ENCODE data around the gene MICAL3. TPM values are rescaled to one million over a fixed set of nuclear protein-coding genes. Genes with fewer than 3 reads are reported as not detected.

MICAL3 gene
- total RNA-seq, 4 donors from 2014 or later = 6.0 to 9.8 (median 8.1) TPM

DNA sequence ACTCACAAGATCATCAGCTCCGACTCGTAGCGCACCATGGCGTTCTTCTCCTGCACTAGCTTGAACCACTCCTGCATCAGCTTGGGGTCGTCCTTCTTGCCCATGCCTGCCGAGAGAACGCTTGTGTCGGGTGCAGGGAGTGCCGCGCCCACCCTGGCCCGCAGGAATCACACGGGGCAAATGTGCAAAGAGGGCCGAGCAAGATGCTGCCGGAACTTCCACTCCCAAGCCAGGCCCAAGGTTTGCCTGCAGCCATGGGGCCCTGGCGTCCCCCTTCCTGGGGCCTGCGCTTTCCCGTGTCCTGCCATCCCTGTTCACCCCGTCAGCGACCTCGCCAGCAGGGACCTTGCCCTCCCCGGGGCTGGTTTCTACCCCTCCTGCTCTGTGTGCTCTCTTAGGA lies 233.2 kb downstream of the MICAL3 start:
- no peak for ATAC-seq
- Histone ChIP-seq H3K4me3 (no peak overlapping the region), H3K27ac (no peak overlapping the region), H3K36me3 (peaks cover 0 to 18% of the 10 kb centered on the region in 2 donors), H3K27me3 (no peaks in the 10 kb centered on the region), H3K9me3 (no peaks in the 10 kb centered on the region), H3K4me1 (peaks cover 16 to 20% of the 10 kb centered on the region in 2 donors)
- DNase-seq = no peak
- TF ChIP-seq POLR2A (IDR thresholded peaks at IDR 0.05) = no peak
- TF ChIP-seq, protein P1, sequence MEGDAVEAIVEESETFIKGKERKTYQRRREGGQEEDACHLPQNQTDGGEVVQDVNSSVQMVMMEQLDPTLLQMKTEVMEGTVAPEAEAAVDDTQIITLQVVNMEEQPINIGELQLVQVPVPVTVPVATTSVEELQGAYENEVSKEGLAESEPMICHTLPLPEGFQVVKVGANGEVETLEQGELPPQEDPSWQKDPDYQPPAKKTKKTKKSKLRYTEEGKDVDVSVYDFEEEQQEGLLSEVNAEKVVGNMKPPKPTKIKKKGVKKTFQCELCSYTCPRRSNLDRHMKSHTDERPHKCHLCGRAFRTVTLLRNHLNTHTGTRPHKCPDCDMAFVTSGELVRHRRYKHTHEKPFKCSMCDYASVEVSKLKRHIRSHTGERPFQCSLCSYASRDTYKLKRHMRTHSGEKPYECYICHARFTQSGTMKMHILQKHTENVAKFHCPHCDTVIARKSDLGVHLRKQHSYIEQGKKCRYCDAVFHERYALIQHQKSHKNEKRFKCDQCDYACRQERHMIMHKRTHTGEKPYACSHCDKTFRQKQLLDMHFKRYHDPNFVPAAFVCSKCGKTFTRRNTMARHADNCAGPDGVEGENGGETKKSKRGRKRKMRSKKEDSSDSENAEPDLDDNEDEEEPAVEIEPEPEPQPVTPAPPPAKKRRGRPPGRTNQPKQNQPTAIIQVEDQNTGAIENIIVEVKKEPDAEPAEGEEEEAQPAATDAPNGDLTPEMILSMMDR (IDR thresholded peaks at IDR 0.05 in 4 of 5, conservative IDR thresholded peaks at IDR 0.05 in 1 of 5) = no peak
- in situ Hi-C loops (cut with MboI; ENCODE audit: low sequenced_read_pairs in 4 of 4) = no loop called here
- intact Hi-C loops (cut with DNase I; ENCODE audit: low total_unique reads) = no loop called here

DNA sequence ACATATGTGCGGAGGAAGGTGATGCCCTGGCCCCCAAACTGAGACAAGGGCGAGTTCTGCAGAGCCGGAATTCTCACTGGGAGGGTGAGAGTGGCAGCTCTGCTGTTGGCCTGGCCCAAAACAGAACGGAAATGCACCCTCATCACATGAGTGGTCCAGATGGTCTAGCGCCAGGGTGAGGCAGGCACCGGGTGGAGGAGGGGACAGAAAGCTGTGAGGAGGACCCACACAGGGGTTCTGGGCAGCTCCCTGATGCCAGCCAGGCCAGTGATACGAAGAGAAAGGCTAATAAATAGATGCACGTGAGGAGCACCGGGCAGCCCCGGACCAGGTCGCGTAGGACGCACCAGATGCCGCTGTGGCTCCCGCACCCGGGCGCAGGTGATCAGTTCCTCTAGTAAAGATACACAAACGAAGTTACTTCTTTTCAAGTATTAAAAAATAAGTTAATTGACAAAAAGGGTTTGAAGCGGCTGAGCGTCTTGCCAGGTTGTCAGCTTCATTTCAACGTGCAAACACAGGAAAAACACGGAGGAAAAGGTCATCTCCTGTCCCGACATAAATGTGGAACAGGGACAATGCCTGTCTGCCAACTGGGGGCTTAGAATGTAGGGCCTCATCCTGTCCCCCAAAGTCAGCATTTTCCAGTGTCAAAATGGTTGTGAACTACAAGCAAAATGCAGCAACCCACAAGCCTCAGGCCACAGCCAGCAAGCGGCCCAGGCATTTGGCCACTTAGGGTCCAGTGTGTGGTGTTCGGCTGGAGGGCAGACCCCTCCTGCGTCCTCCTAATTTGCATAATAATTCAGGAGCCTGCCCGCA lies 234.8 kb downstream of the MICAL3 start:
- DNase-seq (no peak), ATAC-seq (no peak)
- Histone ChIP-seq H3K36me3 (peaks cover 0 to 18% of the 10 kb centered on the region in 2 donors), H3K27ac (no peak overlapping the region), H3K4me1 (peaks cover 22 to 29% of the 10 kb centered on the region in 2 donors), H3K4me3 (no peak overlapping the region), H3K9me3 (no peaks in the 10 kb centered on the region), H3K27me3 (no peaks in the 10 kb centered on the region)
- TF ChIP-seq, protein P1 (IDR thresholded peaks at IDR 0.05 in 4 of 5, conservative IDR thresholded peaks at IDR 0.05 in 1 of 5) = no peak
- TF ChIP-seq POLR2A (IDR thresholded peaks at IDR 0.05) = no peak
- intact Hi-C loops (cut with DNase I; ENCODE audit: low total_unique reads) (loop anchor here (5.0 to 10.0 kb wide), 2 partner anchors 162 to 715 kb away; partner anchors contain the start of gene ATP6V1E1), in situ Hi-C loops (cut with MboI; ENCODE audit: low sequenced_read_pairs in 4 of 4) (no loop called here)

DNA sequence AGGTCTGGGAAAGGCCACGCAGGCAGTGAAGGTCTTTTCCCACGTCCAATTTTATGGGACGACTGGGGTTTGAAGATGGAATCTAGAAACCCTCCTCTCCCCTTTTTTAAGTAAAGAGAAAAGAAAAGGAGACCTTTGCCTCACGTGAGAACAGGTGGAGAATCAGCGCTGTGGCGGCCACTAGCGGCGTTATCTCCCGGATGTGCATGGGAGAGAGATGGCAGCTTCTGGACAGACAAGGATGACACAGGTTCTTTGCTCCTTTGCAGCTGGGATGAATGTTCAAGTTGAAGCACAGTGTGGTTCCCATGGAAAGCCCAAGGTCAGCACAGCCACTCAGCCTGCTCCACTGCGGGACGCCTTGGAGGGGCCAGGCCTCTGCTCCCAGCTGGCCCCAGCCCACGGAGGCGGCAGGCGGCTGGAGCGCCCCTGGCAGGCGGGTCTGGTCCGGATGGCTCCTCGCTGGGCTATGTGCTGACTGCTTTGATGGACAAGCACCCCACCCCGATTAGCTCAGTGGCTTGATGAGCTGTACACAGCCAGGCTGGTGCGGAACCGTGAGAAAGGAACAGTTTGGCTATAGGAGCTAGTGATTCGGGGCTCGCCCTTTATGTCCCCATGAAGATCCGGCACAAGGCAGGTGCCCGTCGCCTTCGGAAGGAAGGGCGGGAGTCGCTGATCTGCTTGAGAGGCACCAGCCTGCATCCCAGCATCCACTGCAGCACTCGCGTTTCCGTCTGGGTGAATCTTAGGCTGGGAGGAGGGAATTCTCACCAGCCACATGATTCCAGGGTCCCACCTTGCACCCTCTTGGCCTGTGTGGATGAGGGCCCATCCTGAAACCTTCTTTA lies 235.6 kb downstream of the MICAL3 start:
- ATAC-seq = no peak
- no peak for TF ChIP-seq POLR2A (IDR thresholded peaks at IDR 0.05)
- TF ChIP-seq, protein P1 (IDR thresholded peaks at IDR 0.05 in 4 of 5, conservative IDR thresholded peaks at IDR 0.05 in 1 of 5) = no peak
- Histone ChIP-seq H3K9me3 (no peaks in the 10 kb centered on the region), H3K27me3 (no peaks in the 10 kb centered on the region), H3K4me1 (peaks cover 22 to 29% of the 10 kb centered on the region in 2 donors), H3K36me3 (peaks cover 0 to 18% of the 10 kb centered on the region in 2 donors), H3K4me3 (no peak overlapping the region), H3K27ac (peak overlapping the region; percentile 85 to 94 (median 90))
- intact Hi-C loops (cut with DNase I; ENCODE audit: low total_unique reads) = loop anchor here (5.0 to 10.0 kb wide), 2 partner anchors 161 to 714 kb away; partner anchors contain the start of gene ATP6V1E1
- in situ Hi-C loops (cut with MboI; ENCODE audit: low sequenced_read_pairs in 4 of 4) = no loop called here
- DNase-seq = no peak

DNA sequence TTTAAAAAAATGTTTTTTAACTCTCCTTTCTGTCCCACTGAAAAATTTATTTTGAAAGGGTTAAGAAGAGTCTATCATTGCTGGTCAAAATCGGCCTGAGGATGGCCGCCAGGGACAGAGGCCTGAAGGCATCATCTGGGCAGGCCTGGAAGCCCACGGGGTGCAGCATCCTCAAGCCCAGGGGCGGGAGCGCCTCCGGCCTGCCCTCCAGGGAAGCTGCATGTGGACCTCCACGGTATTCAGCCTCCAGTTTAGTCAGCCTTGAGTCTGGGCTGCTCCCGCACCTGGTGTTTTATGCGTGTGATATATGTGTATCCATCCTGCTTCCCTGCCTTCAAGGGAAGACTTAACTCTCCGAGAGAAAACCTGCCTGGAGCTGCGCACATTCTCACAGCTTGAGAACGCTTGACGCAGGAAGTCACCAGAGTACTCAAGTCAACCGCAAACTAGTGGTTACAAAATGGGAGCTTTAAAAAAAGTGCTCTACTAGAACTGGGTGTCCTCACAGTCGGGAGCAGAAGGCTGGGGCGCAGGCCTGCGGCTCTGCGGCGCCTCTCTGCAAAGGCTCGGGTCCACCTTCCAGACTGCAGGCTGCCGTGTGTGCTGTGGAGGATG lies 236.5 kb downstream of the MICAL3 start:
- in situ Hi-C loops (cut with MboI; ENCODE audit: low sequenced_read_pairs in 4 of 4) = no loop called here
- no peak overlapping the region for H3K4me3 ChIP-seq
- intact Hi-C loops (cut with DNase I; ENCODE audit: low total_unique reads) = loop anchor here (2.0 to 10.0 kb wide), 5 partner anchors 21 to 713 kb away; partner anchors contain the start of genes ATP6V1E1 and BCL2L13
- ATAC-seq = no peak
- peaks cover 22 to 29% of the 10 kb centered on the region in 2 donors for H3K4me1 ChIP-seq
- TF ChIP-seq, protein P1 (IDR thresholded peaks at IDR 0.05 in 4 of 5, conservative IDR thresholded peaks at IDR 0.05 in 1 of 5) = no peak
- TF ChIP-seq POLR2A (IDR thresholded peaks at IDR 0.05) = no peak
- peaks cover 0 to 18% of the 10 kb centered on the region in 2 donors for H3K36me3 ChIP-seq
- peak overlapping the region; percentile 85 to 94 (median 90) for H3K27ac ChIP-seq
- H3K27me3 ChIP-seq = no peaks in the 10 kb centered on the region
- DNase-seq = no peak
- H3K9me3 ChIP-seq = no peaks in the 10 kb centered on the region
